H1 (cell line): ENCODE results near the gene RNF44. TPM values are rescaled to one million over a fixed set of nuclear protein-coding genes. Genes with fewer than 3 reads are reported as not detected.
A peak's percentile ranks its signal among the peaks of the same experiment; 100 is the strongest.

Source experiments
- CEBPB ChIP-seq: IDR thresholded peaks from 2 replicates; pipeline ENCODE4 v1.6.1; 2012; ENCODE audit warnings: low read depth, low read length
- CREB1 ChIP-seq: IDR thresholded peaks from 2 replicates; pipeline ENCODE4 v1.6.1; 2012; ENCODE audit warnings: inconsistent platforms
- FOSL1 ChIP-seq: IDR thresholded peaks from 2 replicates; pipeline ENCODE4 v1.6.1; 2011; ENCODE audit warnings: mild to moderate bottlenecking, low read depth, low read length, moderate library complexity; ENCODE audit not compliant: insufficient read depth
- NANOG ChIP-seq: IDR thresholded peaks from 2 replicates; pipeline ENCODE4 v1.6.1; 2011; ENCODE audit warnings: low read length, low read depth, mild to moderate bottlenecking, inconsistent platforms; ENCODE audit not compliant: insufficient read depth, poor library complexity, severe bottlenecking
- POLR2AphosphoS5 ChIP-seq: IDR thresholded peaks from 2 replicates; pipeline ENCODE4 v1.6.1; 2011; ENCODE audit warnings: low read depth, low read length
- RXRA ChIP-seq: IDR thresholded peaks from 2 replicates; pipeline ENCODE4 v1.6.1; 2011; ENCODE audit warnings: low read depth, mild to moderate bottlenecking, low read length, moderate library complexity; ENCODE audit not compliant: insufficient read depth
- SAP30 ChIP-seq: fragments of 300-600 bp; sonication (generic); IDR thresholded peaks from 2 replicates; pipeline ENCODE4 v1.7.1; 2012; ENCODE audit warnings: low read length, moderate library complexity, mild to moderate bottlenecking, inconsistent platforms; ENCODE audit not compliant: insufficient read depth, insufficient replicate concordance
- TAF1 ChIP-seq: IDR thresholded peaks from 2 replicates; pipeline ENCODE4 v1.6.1; 2011; ENCODE audit warnings: mild to moderate bottlenecking, low read depth, low read length
- TBP ChIP-seq: IDR thresholded peaks from 2 replicates; pipeline ENCODE4 v1.6.1; 2011; ENCODE audit warnings: low read depth, low read length, improper control_type of control experiment
- YY1 ChIP-seq: IDR thresholded peaks from 2 replicates; pipeline ENCODE4 v1.6.1; 2011; ENCODE audit warnings: low read depth, mild to moderate bottlenecking, low read length
- polyA plus RNA-seq, 7 experiments: library from polyadenylated mRNA; depleted of rRNA in 3 of 7; stranded (reverse) in 5 of 7; unstranded in 2 of 7; fragments of >200 nt in 5 of 7; fragments of 200-250 nt in 2 of 7; gene quantifications; 1 replicate in 5 of 7; 2 replicates in 1 of 7; 4 replicates in 1 of 7; pipeline versions ENCODE4 v1.2.1 to v1.2.3, GENCODE V29; 2011 to 2013; ENCODE audit warnings: missing spikeins in 2 of 7, mixed read lengths in 2 of 7
- total RNA-seq: library from RNA; stranded (reverse); fragmentation: NEBNext Ultra II Directional; extraction: Animal tissue kit (Norgen Biotek cat#: 25700); gene quantifications from 2 replicates; pipeline ENCODE4 v1.2.1, GENCODE V29; 2021
- TF ChIP-seq, protein P1 (sequence below): IDR thresholded peaks from 2 replicates; pipeline ENCODE4 v1.6.1; 2012; ENCODE audit warnings: low read length, inconsistent platforms
- TF ChIP-seq, protein P2 (sequence below): IDR thresholded peaks from 2 replicates; pipeline ENCODE4 v1.6.1; 2012; ENCODE audit warnings: inconsistent platforms

RNF44 gene
- total and polyA plus RNA-seq, 2 of the 8 experiments (the other 6 are each of a cell fraction or from before 2014, with no cell fraction given), result 54.7 to 164 TPM

DNA sequence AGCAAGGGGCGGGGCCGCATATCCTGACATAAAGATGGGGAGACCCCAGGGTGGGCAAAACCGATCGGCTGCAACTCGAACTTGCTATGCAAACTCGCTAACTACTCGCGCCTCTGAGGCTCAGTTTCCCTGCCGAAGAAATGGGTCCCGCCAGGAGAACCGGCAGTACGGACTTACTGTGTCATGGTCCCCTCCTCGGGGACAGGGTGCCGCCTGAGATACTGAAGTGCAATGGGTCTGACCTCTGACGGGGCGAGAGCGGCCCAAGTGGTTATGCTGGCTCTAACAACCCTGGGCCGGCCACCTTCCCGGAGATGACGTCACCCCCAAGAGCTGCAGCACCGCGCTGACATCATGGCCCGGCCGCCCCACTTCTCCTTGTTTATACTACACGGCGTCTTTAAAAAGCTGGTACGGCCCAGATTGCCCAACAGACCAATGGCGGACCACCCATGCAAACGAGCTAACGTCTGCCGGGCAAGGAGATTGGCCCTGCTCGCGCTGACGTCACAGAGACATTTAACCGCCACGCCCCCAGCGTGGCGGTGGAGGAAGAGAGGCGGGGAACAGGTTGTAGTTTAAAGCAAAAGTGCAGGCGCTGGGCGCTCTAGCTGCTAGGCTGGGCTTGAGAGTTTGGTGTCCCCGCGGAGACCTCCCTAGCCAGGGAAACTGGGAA lies 490 bp upstream of the RNF44 start (continued):
- TF ChIP-seq, protein P1, sequence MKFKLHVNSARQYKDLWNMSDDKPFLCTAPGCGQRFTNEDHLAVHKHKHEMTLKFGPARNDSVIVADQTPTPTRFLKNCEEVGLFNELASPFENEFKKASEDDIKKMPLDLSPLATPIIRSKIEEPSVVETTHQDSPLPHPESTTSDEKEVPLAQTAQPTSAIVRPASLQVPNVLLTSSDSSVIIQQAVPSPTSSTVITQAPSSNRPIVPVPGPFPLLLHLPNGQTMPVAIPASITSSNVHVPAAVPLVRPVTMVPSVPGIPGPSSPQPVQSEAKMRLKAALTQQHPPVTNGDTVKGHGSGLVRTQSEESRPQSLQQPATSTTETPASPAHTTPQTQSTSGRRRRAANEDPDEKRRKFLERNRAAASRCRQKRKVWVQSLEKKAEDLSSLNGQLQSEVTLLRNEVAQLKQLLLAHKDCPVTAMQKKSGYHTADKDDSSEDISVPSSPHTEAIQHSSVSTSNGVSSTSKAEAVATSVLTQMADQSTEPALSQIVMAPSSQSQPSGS, result peak; percentile 99
- peak; percentile 79 for TF ChIP-seq YY1
- no peak for TF ChIP-seq RXRA
- TF ChIP-seq SAP30, result peak; percentile 42
- TF ChIP-seq NANOG, result peak; percentile 12
- TF ChIP-seq POLR2AphosphoS5, result peak; percentile 13; the same call in 1 of the 2 replicates
- TF ChIP-seq, protein P2, sequence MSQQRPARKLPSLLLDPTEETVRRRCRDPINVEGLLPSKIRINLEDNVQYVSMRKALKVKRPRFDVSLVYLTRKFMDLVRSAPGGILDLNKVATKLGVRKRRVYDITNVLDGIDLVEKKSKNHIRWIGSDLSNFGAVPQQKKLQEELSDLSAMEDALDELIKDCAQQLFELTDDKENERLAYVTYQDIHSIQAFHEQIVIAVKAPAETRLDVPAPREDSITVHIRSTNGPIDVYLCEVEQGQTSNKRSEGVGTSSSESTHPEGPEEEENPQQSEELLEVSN, result no peak
- TF ChIP-seq CEBPB, result peak; percentile 95
- no peak for TF ChIP-seq FOSL1
- TF ChIP-seq CREB1, result peak; percentile 99
- TF ChIP-seq TBP, result peak; percentile 79
- peak; percentile 94 for TF ChIP-seq TAF1
